22Rv1 (cell line): ENCODE results near the gene LAMA1.

Source experiments
- H3K27ac ChIP-seq: fragments of 450-650 bp; 2 replicates; pipeline ENCODE4 v1.5.1; 2017
- ZFX ChIP-seq: fragments of 450-650 bp; IDR thresholded peaks from 2 replicates; pipeline ENCODE4 v1.6.1; 2017; ENCODE audit warnings: antibody characterized with exemption, borderline replicate concordance
- TF ChIP-seq, protein P1 (sequence below): fragments of 450-650 bp; IDR thresholded peaks from 2 replicates; pipeline ENCODE4 v1.5.1; 2017; ENCODE audit warnings: mild to moderate bottlenecking

The LAMA1 gene

DNA sequence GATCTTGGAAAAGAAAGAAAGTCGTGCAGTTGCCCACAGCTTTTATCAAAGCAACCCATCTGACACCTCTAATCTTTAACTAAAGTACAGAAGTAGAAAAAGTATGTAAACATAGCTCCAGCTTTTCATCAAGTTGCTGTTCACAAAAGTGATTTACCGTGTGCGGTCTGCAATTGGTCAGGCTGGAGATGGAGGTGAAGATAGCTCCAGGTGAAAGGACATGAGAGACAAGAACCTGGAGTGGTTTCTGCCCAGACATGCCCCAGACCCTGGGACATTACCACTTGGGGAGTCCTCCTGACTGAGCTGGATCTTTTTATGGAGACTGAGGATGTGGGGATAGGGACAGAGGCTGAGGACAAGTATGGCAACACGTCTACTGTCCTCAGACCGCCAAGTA is 82.7 kb downstream of the LAMA1 start:
- TF ChIP-seq, protein P1, sequence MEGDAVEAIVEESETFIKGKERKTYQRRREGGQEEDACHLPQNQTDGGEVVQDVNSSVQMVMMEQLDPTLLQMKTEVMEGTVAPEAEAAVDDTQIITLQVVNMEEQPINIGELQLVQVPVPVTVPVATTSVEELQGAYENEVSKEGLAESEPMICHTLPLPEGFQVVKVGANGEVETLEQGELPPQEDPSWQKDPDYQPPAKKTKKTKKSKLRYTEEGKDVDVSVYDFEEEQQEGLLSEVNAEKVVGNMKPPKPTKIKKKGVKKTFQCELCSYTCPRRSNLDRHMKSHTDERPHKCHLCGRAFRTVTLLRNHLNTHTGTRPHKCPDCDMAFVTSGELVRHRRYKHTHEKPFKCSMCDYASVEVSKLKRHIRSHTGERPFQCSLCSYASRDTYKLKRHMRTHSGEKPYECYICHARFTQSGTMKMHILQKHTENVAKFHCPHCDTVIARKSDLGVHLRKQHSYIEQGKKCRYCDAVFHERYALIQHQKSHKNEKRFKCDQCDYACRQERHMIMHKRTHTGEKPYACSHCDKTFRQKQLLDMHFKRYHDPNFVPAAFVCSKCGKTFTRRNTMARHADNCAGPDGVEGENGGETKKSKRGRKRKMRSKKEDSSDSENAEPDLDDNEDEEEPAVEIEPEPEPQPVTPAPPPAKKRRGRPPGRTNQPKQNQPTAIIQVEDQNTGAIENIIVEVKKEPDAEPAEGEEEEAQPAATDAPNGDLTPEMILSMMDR, result no peak
- no peak for TF ChIP-seq ZFX
- no peak overlapping the region for H3K27ac ChIP-seq

- TF ChIP-seq, protein P1, result peak; percentile 19; the same call in 1 of the 2 replicates
- TF ChIP-seq ZFX, result no peak
Observed at GRCh38 chr18:7032537-7032936, 85.1 kb downstream of the LAMA1 start.

DNA sequence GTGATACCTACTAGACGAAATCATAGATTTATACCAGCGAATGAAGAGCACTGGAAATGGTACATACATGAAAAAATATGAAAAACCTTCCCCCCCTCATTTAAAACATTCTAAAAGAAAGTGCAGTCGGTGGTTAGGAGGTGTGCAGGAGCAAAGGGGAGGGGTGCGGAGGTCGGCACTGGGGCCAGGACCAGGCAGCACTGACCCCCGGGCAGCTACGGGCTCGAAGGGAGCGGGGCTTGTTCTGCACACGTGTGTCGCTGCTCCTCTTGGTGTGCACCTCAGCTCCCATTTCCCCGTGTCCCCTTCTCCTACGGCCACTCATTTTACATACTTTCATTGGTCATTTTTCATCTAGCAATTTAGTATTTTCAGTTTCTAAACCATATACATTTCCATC is 89.0 kb downstream of the LAMA1 start:
- no peak overlapping the region for H3K27ac ChIP-seq
- TF ChIP-seq, protein P1, result no peak
- TF ChIP-seq ZFX, result no peak

More at GRCh38 chr18:7032537-7032936, 85.1 kb downstream of the LAMA1 start:
- no peak overlapping the region for H3K27ac ChIP-seq

DNA sequence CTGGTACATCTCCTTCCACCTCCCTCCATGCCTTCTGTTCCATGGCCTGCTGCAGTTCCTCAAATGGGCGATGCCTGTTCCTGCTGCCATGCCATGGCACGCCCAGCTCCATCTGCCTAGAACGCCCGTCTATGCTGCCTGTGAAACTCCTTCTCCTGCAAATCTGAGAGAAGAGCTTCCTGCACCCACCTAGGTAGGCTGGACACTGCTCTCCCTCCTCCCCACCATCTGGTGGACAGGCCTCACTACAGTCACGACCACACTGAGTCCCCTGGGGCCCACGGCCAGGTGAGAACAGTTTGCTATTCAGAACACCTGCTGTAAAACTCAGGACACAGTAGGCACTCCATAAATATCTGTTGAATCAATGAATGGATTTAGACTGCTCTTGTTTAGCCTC is 92.4 kb downstream of the LAMA1 start:
- TF ChIP-seq, protein P1, result no peak
- TF ChIP-seq ZFX, result no peak
- no peak overlapping the region for H3K27ac ChIP-seq

GRCh38 chr18:7023581-7023980 is 94.0 kb downstream of the LAMA1 start:
- no peak overlapping the region for H3K27ac ChIP-seq
- no peak for TF ChIP-seq ZFX
- TF ChIP-seq, protein P1, result no peak

GRCh38 chr18:7023063-7023580 is 94.5 kb downstream of the LAMA1 start:
- TF ChIP-seq ZFX, result no peak
- TF ChIP-seq, protein P1, result no peak
- no peak overlapping the region for H3K27ac ChIP-seq

GRCh38 chr18:7021994-7022840 is 95.4 kb downstream of the LAMA1 start:
- TF ChIP-seq, protein P1, result peak; percentile 86
- TF ChIP-seq ZFX, result no peak
- no peak overlapping the region for H3K27ac ChIP-seq
